ENCODE data around the gene AGBL4.

- TF ChIP-seq CTCF (IDR thresholded peaks at IDR 0.05) (no peak), POLR2A (IDR thresholded peaks at IDR 0.05) (no peak)
Measured at GRCh38 chr1:49052102-49052501, 971.7 kb downstream of the AGBL4 start.

Measured in heart left ventricle (tissue), 13 donors.